HepG2 (cell line): ENCODE data around the gene MAPK13. TPM values are rescaled to one million over a fixed set of nuclear protein-coding genes. Genes with fewer than 3 reads are reported as not detected.

Experiments
- HMGXB4 ChIP-seq, 2 experiments: sonication (generic) in 1 of 2; formaldehyde crosslinking in 1 of 2; IDR thresholded peaks; 2 replicates each; pipeline versions ENCODE4 v1.4.0 to v1.6.1; 2018 to 2020; ENCODE audit warnings: missing genetic modification reagents in 2 of 2, borderline replicate concordance in 1 of 2, low read depth in 1 of 2, mild to moderate bottlenecking in 1 of 2, missing biosample characterization in 1 of 2
- HNRNPLL ChIP-seq: fragments of 200-400 bp; formaldehyde crosslinking; IDR thresholded peaks from 2 replicates; pipeline ENCODE4 v1.6.1; 2017; ENCODE audit warnings: mild to moderate bottlenecking, low read depth, low read length; ENCODE audit not compliant: poor library complexity, severe bottlenecking
- KDM4B ChIP-seq: sonication (generic); formaldehyde crosslinking; IDR thresholded peaks from 2 replicates; pipeline ENCODE4 v1.4.0; 2020; ENCODE audit warnings: missing genetic modification reagents
- MTF1 ChIP-seq: sonication (generic); formaldehyde crosslinking; IDR thresholded peaks from 2 replicates; pipeline ENCODE4 v1.5.0; 2020; ENCODE audit warnings: missing genetic modification reagents
- MYPOP ChIP-seq: sonication (generic); formaldehyde crosslinking; IDR thresholded peaks from 2 replicates; pipeline ENCODE4 v1.8.1; 2023; ENCODE audit warnings: mild to moderate bottlenecking, moderate library complexity, missing genetic modification reagents
- NPAS2 ChIP-seq: sonication (generic); formaldehyde crosslinking; IDR thresholded peaks from 2 replicates; pipeline ENCODE4 v1.8.0; 2022; ENCODE audit warnings: mild to moderate bottlenecking, missing genetic modification reagents, borderline replicate concordance
- RBAK ChIP-seq: sonication (generic); formaldehyde crosslinking; IDR thresholded peaks from 2 replicates; pipeline ENCODE4 v1.5.1; 2020; ENCODE audit warnings: mild to moderate bottlenecking, missing genetic modification reagents
- SP2 ChIP-seq: sonication (generic); formaldehyde crosslinking; IDR thresholded peaks from 2 replicates; pipeline ENCODE4 v1.5.1; 2020; ENCODE audit warnings: mild to moderate bottlenecking, missing genetic modification reagents
- SPEN ChIP-seq: sonication (generic); formaldehyde crosslinking; IDR thresholded peaks from 2 replicates; pipeline ENCODE4 v1.5.1; 2020; ENCODE audit warnings: low read depth, mild to moderate bottlenecking, missing genetic modification reagents
- ZFP36L2 ChIP-seq: sonication (generic); formaldehyde crosslinking; IDR thresholded peaks from 2 replicates; pipeline ENCODE4 v1.4.0; 2020; ENCODE audit warnings: missing genetic modification reagents
- ZFP41 ChIP-seq: sonication (generic); formaldehyde crosslinking; IDR thresholded peaks from 2 replicates; pipeline ENCODE4 v1.4.0; 2020; ENCODE audit warnings: mild to moderate bottlenecking, missing genetic modification reagents, borderline replicate concordance
- ZNF318 ChIP-seq: sonication (generic); formaldehyde crosslinking; IDR thresholded peaks from 2 replicates; pipeline ENCODE4 v1.4.0; 2020; ENCODE audit warnings: mild to moderate bottlenecking, missing genetic modification reagents
- ZNF503 ChIP-seq: sonication (generic); formaldehyde crosslinking; IDR thresholded peaks from 2 replicates; pipeline ENCODE4 v1.4.0; 2020; ENCODE audit warnings: missing genetic modification reagents
- ZNF598 ChIP-seq: sonication (generic); formaldehyde crosslinking; IDR thresholded peaks from 2 replicates; pipeline ENCODE4 v1.5.1; 2020; ENCODE audit warnings: mild to moderate bottlenecking, missing genetic modification reagents, borderline replicate concordance
- ZNF777 ChIP-seq: sonication (generic); formaldehyde crosslinking; IDR thresholded peaks from 2 replicates; pipeline ENCODE4 v1.4.0; 2020; ENCODE audit warnings: missing genetic modification reagents
- ZNF891 ChIP-seq: sonication (generic); formaldehyde crosslinking; IDR thresholded peaks from 2 replicates; pipeline ENCODE4 v1.5.0; 2020; ENCODE audit warnings: mild to moderate bottlenecking, missing genetic modification reagents
- polyA plus RNA-seq, 8 experiments: library from polyadenylated mRNA; depleted of rRNA in 3 of 8; stranded (reverse) in 7 of 8; unstranded in 1 of 8; fragments of >200 nt; fragmentation: Illumina TruSeq in 4 of 8; extraction: Trizol in 4 of 8; gene quantifications; 2 replicates each; pipeline versions ENCODE4 v1.2.1 to v1.2.3, GENCODE V29; 2011 to 2016; ENCODE audit warnings: low read depth in 4 of 8, missing spikeins in 1 of 8, mixed read lengths in 1 of 8; ENCODE audit not compliant: insufficient read depth in 1 of 8
- total RNA-seq, 5 experiments: library from RNA; depleted of rRNA; stranded (reverse); fragments of >200 nt; fragmentation: Illumina TruSeq; extraction: Trizol; gene quantifications; 2 replicates each; pipeline ENCODE4 v1.2.3, GENCODE V29; 2016; ENCODE audit warnings: low read depth in 1 of 5

MAPK13 gene
- total and polyA plus RNA-seq, 2 of the 13 experiments (the other 11 are each of a cell fraction or from before 2014, with no cell fraction given), result 12.7 to 43.4 TPM

GRCh38 chr6:36094753-36095496 lies 35.4 kb upstream of the MAPK13 start (continued):
- TF ChIP-seq ZNF503 (CRISPR knock-in tag), result no peak
- no peak for TF ChIP-seq RBAK (CRISPR knock-in tag)
- no peak for TF ChIP-seq SP2 (CRISPR knock-in tag)
- peak; percentile 69 to 89; a peak in 3 of 4 replicates for TF ChIP-seq HMGXB4 (CRISPR knock-in tag; IDR thresholded peaks at IDR 0.05; ENCODE audit: borderline replicate concordance in 1 of 2, low read depth in 1 of 2)
- no peak for TF ChIP-seq ZNF318 (CRISPR knock-in tag)
- TF ChIP-seq NPAS2 (CRISPR knock-in tag), result no peak
- no peak for TF ChIP-seq ZFP36L2 (CRISPR knock-in tag)
- TF ChIP-seq KDM4B (CRISPR knock-in tag), result no peak
- no peak for TF ChIP-seq ZNF891 (CRISPR knock-in tag)
- TF ChIP-seq ZFP41 (CRISPR knock-in tag), result no peak
- TF ChIP-seq HNRNPLL, result no peak
- TF ChIP-seq ZNF777 (CRISPR knock-in tag), result no peak
- TF ChIP-seq MTF1 (CRISPR knock-in tag), result no peak
- TF ChIP-seq MYPOP (CRISPR knock-in tag), result peak; percentile 60
- TF ChIP-seq ZNF598, result no peak; the same call in 1 of the 2 replicates
- no peak for TF ChIP-seq SPEN
